ENCODE measurements around the gene CARD9. TPM values are rescaled to one million over a fixed set of nuclear protein-coding genes. Genes with fewer than 3 reads are reported as not detected.
"Not testable (repeated sequence)": the region's sequence is repeated elsewhere in the genome, so short reads cannot be mapped to it uniquely, and the experiment has no call there.

The CARD9 gene
- total RNA-seq, 1 experiment from 2014 or later: 1.2 TPM

DNA sequence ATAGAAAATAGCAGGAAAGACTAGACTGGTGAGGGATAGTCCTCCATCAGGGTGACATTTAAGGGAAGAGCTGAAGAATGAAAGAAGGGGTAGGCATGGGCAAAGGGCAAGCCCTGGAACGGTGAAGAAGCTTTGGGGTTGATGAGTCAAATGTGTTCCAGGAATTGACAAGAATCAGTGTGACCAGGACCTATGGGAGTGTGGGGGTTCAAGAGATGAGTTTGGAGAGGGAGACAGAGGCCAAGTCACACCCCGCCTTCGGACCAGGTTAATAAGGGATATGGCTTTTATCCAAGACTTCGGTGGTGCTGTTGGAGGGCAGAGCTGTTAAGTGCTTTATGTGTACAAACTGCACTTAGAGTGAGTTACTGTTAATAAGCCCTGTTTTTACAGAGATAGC lies 37.9 kb upstream of the CARD9 start:
- TSS peak; percentile 73 for BruUV-seq (replicated peaks)
- Mint-ChIP-seq H3K4me3 (ENCODE audit: low read depth, unreplicated experiment) (peak overlapping the region; percentile 93), H3K9me3 (ENCODE audit: low read depth, unreplicated experiment) (no peaks in the 10 kb centered on the region), H3K27ac (ENCODE audit: unreplicated experiment) (peak overlapping the region; percentile 81), H3K4me1 (ENCODE audit: low read depth, unreplicated experiment) (peaks cover 21% of the 10 kb centered on the region), H3K27me3 (ENCODE audit: unreplicated experiment) (no peaks in the 10 kb centered on the region), H3K36me3 (ENCODE audit: insufficient read depth, unreplicated experiment) (peaks cover 49% of the 10 kb centered on the region)
- TF ChIP-seq, protein P1, sequence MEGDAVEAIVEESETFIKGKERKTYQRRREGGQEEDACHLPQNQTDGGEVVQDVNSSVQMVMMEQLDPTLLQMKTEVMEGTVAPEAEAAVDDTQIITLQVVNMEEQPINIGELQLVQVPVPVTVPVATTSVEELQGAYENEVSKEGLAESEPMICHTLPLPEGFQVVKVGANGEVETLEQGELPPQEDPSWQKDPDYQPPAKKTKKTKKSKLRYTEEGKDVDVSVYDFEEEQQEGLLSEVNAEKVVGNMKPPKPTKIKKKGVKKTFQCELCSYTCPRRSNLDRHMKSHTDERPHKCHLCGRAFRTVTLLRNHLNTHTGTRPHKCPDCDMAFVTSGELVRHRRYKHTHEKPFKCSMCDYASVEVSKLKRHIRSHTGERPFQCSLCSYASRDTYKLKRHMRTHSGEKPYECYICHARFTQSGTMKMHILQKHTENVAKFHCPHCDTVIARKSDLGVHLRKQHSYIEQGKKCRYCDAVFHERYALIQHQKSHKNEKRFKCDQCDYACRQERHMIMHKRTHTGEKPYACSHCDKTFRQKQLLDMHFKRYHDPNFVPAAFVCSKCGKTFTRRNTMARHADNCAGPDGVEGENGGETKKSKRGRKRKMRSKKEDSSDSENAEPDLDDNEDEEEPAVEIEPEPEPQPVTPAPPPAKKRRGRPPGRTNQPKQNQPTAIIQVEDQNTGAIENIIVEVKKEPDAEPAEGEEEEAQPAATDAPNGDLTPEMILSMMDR (IDR thresholded peaks at IDR 0.05; ENCODE audit: unreplicated experiment): no peak
- CTCF ChIA-PET: no interaction called here
- intact Hi-C loops (cut with micrococcal nuclease; ENCODE audit: unreplicated experiment): no loop called here
- no peak for DNase-seq

- BruUV-seq (replicated peaks): no TSS peak
- intact Hi-C loops (cut with micrococcal nuclease; ENCODE audit: unreplicated experiment): no loop called here
- no peaks in the 10 kb centered on the region for H3K27me3 Mint-ChIP-seq (ENCODE audit: unreplicated experiment)
Measured at GRCh38 chr9:136410500-136411287, 37.2 kb upstream of the CARD9 start, which contains the start of the genes ENTR1 and PMPCA. Gene ENTR1 (minus strand): TSS chr9:136410614. CDS start chr9:136410397, 217 bp downstream. Gene PMPCA (plus strand): TSS chr9:136410658. CDS start chr9:136410669, 11 bp downstream.

GRCh38 chr9:136409557-136410455 lies 36.3 kb upstream of the CARD9 start:
- DNase-seq: peak; percentile 17
- intact Hi-C loops (cut with micrococcal nuclease; ENCODE audit: unreplicated experiment): no loop called here
- H3K27me3 Mint-ChIP-seq (ENCODE audit: unreplicated experiment): no peaks in the 10 kb centered on the region
- peak overlapping the region; percentile 93 for H3K4me3 Mint-ChIP-seq (ENCODE audit: low read depth, unreplicated experiment)
- peaks cover 56% of the 10 kb centered on the region for H3K36me3 Mint-ChIP-seq (ENCODE audit: insufficient read depth, unreplicated experiment)
- no peaks in the 10 kb centered on the region for H3K9me3 Mint-ChIP-seq (ENCODE audit: low read depth, unreplicated experiment)
- peak overlapping the region; percentile 81 for H3K27ac Mint-ChIP-seq (ENCODE audit: unreplicated experiment)
- TF ChIP-seq, protein P1 (IDR thresholded peaks at IDR 0.05; ENCODE audit: unreplicated experiment): no peak
- H3K4me1 Mint-ChIP-seq (ENCODE audit: low read depth, unreplicated experiment): peaks cover 21% of the 10 kb centered on the region
- CTCF ChIA-PET: interaction anchor here (0.6 to 1.1 kb wide), 2 partner anchors 64 to 474 kb away, joined by 3 read pairs; no protein-coding TSS in a partner anchor
- BruUV-seq (replicated peaks): TSS peak; percentile 74

More at GRCh38 chr9:136410500-136411287, 37.2 kb upstream of the CARD9 start, which contains the start of the genes ENTR1 and PMPCA:
- Mint-ChIP-seq H3K36me3 (ENCODE audit: insufficient read depth, unreplicated experiment) (peaks cover 49% of the 10 kb centered on the region), H3K4me1 (ENCODE audit: low read depth, unreplicated experiment) (peaks cover 21% of the 10 kb centered on the region), H3K4me3 (ENCODE audit: low read depth, unreplicated experiment) (peak within 1 kb of the TSS; percentile 93), H3K9me3 (ENCODE audit: low read depth, unreplicated experiment) (no peaks in the 10 kb centered on the region), H3K27ac (ENCODE audit: unreplicated experiment) (peak within 1 kb of the TSS; percentile 81)
- peak; percentile 91 for DNase-seq
- CTCF ChIA-PET: interaction anchor here (1.1 kb wide), 1 partner anchor 65 kb away, joined by 3 read pairs; no protein-coding TSS in a partner anchor
- TF ChIP-seq, protein P1 (IDR thresholded peaks at IDR 0.05; ENCODE audit: unreplicated experiment): no peak

- H3K27ac Mint-ChIP-seq (ENCODE audit: unreplicated experiment): no peak overlapping the region
- no peaks in the 10 kb centered on the region for H3K9me3 Mint-ChIP-seq (ENCODE audit: low read depth, unreplicated experiment)
- BruUV-seq (replicated peaks): no TSS peak
- no peak overlapping the region for H3K4me3 Mint-ChIP-seq (ENCODE audit: low read depth, unreplicated experiment)
- CTCF ChIA-PET: no interaction called here
- TF ChIP-seq, protein P1 (IDR thresholded peaks at IDR 0.05; ENCODE audit: unreplicated experiment): no peak
- H3K27me3 Mint-ChIP-seq (ENCODE audit: unreplicated experiment): no peaks in the 10 kb centered on the region
- intact Hi-C loops (cut with micrococcal nuclease; ENCODE audit: unreplicated experiment): no loop called here
- peaks cover 54% of the 10 kb centered on the region for H3K36me3 Mint-ChIP-seq (ENCODE audit: insufficient read depth, unreplicated experiment)
- DNase-seq: no peak
- peaks cover 21% of the 10 kb centered on the region for H3K4me1 Mint-ChIP-seq (ENCODE audit: low read depth, unreplicated experiment)
Measured at GRCh38 chr9:136407911-136408310, 34.4 kb upstream of the CARD9 start.

DNA sequence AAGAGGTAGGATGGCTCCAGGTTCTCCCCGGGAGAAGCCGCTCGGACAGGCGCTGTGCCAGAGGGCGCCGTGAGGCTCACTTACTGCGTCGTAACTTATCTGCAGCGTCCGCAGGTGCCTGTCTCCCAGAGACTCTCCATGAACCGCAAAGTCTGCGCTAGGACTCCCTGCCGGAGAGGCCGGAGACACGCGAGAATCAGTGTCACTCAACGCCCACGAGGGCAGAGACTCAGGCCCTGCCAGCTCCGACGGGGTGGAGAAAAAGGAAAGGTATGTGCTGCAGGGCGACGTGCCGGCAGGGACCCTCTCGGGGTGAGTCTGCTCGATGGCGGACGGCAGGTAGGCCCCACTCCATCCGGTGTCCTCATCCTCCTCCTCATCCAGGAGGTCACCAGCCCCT lies 33.6 kb upstream of the CARD9 start:
- H3K27me3 Mint-ChIP-seq (ENCODE audit: unreplicated experiment); intact Hi-C loops (cut with micrococcal nuclease; ENCODE audit: unreplicated experiment); H3K4me3 Mint-ChIP-seq (ENCODE audit: low read depth, unreplicated experiment); DNase-seq; H3K27ac Mint-ChIP-seq (ENCODE audit: unreplicated experiment); H3K9me3 Mint-ChIP-seq (ENCODE audit: low read depth, unreplicated experiment); CTCF ChIA-PET: not testable (repeated sequence)
- Mint-ChIP-seq H3K4me1 (ENCODE audit: low read depth, unreplicated experiment) (peaks cover 21% of the 10 kb centered on the region), H3K36me3 (ENCODE audit: insufficient read depth, unreplicated experiment) (peaks cover 54% of the 10 kb centered on the region)
- BruUV-seq (replicated peaks): TSS peak; percentile 19

GRCh38 chr9:136405904-136406303 lies 32.4 kb upstream of the CARD9 start:
- H3K27me3 Mint-ChIP-seq (ENCODE audit: unreplicated experiment); H3K27ac Mint-ChIP-seq (ENCODE audit: unreplicated experiment); BruUV-seq (replicated peaks); H3K4me3 Mint-ChIP-seq (ENCODE audit: low read depth, unreplicated experiment); H3K9me3 Mint-ChIP-seq (ENCODE audit: low read depth, unreplicated experiment); intact Hi-C loops (cut with micrococcal nuclease; ENCODE audit: unreplicated experiment); CTCF ChIA-PET; DNase-seq: not testable (repeated sequence)
- Mint-ChIP-seq H3K36me3 (ENCODE audit: insufficient read depth, unreplicated experiment) (peaks cover 51% of the 10 kb centered on the region), H3K4me1 (ENCODE audit: low read depth, unreplicated experiment) (peaks cover 13% of the 10 kb centered on the region)
